GM21390 (cell line): ENCODE data around the gene MAMDC2.

Source experiments
- ATAC-seq: cut with Tn5 transposase; IDR thresholded peaks from one replicate; pipeline ENCODE4 v1.9.1; 2021; ENCODE audit not compliant: unreplicated experiment

Gene MAMDC2, protein sequence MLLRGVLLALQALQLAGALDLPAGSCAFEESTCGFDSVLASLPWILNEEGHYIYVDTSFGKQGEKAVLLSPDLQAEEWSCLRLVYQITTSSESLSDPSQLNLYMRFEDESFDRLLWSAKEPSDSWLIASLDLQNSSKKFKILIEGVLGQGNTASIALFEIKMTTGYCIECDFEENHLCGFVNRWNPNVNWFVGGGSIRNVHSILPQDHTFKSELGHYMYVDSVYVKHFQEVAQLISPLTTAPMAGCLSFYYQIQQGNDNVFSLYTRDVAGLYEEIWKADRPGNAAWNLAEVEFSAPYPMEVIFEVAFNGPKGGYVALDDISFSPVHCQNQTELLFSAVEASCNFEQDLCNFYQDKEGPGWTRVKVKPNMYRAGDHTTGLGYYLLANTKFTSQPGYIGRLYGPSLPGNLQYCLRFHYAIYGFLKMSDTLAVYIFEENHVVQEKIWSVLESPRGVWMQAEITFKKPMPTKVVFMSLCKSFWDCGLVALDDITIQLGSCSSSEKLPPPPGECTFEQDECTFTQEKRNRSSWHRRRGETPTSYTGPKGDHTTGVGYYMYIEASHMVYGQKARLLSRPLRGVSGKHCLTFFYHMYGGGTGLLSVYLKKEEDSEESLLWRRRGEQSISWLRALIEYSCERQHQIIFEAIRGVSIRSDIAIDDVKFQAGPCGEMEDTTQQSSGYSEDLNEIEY

DNA sequence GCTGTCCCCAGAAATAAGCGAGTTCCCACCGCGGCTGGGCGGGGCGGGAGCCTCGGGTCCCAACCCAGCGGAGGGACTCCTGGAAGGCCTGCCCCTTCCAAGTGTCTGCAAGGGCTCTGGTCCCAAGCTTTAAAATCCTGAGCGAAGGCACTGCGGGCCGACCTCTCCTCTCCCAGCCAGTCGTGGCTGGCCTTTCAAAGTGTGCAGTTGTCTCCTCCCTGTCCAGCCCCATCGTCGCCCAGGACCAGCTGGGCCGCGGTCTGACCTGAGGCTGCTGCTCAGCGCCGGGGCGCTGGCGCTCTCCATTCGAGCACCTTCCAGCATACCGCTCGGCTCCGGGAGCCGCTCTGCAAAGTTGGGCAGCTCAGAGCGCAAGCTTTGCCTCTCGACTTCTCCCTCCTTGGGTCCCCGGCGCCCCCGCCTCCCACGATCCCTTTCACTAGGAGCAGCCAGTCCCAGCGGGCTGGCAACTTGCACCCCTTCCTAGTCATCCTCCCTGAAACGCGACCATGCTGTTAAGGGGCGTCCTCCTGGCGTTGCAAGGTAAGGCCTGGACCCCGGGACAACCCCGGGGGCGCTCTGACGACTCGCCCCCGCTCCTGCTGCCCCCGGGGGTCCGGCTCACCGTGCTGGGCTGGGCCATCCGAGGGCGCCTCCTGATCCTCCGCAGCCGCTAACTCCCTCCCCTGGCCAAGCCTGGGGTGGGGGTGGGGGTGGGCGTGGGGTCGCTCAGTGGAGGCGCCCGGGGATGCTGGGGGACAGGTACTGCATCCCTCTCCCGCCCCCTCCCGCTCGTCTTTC lies at the start of gene MAMDC2:
TSS of gene MAMDC2 (plus strand) at position 160 of the 801 bp plus-strand sequence. CDS start at position 510, 350 bp downstream.
- no peak for ATAC-seq

DNA sequence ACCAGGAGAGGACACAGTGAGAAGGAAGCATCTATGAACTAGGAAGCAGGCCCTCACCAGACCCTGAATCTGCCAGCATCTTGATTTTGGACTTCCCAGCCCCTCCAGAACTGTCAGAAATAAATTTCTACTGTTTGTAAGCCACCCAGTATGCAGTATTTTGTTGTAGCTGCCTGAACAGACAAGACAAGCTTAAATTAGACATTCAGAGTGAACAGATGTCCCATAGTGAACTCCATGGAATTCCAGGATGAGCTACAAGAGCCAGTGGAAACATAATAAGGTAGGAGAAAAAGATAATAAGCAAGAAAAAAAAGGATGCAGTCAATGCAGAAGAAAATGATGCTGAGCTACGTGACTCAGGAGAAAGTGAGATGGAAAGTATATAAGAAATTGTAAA lies 47.8 kb upstream of the MAMDC2 start:
- no peak for ATAC-seq

DNA sequence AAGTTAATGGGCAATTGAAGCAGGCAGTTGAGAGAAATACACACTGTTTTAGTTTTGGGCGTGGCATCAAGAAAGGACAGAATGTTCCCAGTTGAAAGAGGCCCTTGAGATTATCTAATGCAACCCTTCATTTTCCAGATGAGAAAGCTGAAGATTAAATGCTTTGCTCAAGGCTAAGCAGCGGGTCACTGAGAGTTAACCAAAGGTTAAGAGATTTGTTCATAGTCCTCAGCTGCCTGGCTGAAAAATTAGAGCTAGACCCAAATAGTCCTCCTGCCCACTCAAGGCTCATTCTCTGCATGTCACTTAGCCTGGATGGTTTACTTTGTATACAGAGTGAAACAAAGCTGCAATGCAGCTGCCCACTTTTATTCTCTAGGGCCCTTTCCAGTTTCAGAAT lies 46.7 kb upstream of the MAMDC2 start:
- no peak for ATAC-seq

DNA sequence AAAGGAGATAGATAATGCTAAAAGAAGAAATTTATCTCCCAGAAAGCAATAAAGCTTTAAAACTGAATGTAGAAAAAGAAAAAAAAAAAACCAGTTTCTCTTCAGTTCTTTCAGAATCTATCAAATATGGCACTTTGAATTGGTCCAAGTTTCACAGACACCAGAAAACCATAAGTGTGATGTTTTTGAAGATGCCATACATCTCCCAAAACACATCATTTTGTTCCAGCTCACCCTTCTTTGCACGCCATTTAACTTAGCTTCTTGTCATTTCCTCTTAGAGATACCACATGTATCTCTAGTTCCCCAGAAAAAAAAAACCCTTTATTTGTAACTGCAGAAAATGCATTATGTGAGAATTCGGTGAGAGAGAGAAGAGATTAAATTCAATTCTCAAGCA lies 46.1 kb upstream of the MAMDC2 start:
- ATAC-seq, result no peak

DNA sequence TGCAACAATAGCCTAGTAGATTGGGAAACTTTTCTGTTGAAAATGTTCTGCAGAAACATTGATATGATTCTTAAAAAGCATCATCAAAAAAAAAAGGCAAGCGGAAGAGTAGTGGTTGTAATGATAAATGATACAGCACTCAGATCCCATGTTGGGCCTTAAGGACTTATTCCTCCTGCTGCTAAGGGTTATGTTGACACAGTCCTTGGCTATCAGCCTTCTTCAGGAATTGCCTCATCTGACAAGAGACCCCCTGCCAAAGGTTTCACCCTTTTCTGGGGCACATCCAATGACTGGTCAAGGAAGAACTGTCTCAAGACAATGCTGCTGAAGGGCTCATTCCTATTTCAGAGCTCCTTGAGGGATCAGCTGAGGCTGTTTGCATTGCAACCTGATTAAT lies 44.3 kb upstream of the MAMDC2 start:
- no peak for ATAC-seq

DNA sequence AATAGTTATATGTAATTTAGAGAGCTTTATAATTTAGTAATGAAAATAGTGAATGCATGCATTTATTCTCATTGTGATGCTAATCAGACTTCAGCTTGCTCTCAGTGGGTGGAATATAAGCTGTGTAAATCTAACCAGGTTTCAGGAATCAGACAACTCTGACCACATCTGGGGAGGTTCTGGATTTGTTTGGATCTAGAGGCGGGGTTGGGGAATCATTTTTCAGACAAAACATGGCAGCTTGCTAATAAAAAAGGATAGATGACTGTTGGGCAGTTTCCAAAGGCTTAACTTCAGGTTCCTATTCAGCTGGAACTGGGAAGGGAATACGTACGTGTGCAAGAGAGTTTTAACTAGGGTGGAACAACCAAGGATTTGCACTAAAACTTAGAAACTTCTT lies 43.2 kb upstream of the MAMDC2 start:
- no peak for ATAC-seq

DNA sequence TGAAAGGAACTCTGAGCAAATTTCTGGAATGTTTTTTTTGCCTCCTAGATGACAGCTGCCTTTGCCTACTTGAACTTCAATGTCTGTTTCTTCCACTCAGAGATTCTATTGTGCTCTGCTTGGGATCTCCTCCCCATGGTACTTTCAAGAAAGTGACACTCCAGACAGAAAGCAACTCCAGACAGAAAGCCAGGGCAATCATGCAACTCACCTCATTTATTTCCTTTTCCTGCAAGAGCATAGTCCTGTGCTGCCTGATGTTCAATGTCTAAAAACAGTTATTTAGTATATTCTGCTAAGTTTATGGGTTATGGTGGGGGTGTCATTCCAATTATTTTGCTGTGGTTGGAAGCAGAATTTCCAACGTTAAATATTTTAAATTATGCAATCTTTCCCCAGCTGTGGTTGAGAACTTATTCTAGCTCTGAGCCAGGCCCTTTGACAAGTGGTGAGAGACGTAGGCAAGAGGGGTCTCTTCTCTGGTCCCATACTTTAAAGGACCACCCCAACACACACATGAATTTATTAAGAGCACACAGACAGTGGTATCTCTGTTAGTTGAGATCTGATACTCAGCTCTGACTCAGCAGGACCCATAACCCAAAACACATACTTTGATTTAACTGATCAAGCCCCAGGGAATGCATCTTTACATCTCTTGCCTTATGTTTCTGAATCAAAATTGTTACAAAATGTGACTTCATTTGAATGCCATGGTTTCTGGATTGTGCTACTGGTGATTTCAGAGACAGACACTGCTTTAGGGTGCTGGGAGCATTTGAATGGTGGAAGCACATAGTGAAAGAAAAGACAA lies 39.5 kb upstream of the MAMDC2 start:
- ATAC-seq, result no peak

DNA sequence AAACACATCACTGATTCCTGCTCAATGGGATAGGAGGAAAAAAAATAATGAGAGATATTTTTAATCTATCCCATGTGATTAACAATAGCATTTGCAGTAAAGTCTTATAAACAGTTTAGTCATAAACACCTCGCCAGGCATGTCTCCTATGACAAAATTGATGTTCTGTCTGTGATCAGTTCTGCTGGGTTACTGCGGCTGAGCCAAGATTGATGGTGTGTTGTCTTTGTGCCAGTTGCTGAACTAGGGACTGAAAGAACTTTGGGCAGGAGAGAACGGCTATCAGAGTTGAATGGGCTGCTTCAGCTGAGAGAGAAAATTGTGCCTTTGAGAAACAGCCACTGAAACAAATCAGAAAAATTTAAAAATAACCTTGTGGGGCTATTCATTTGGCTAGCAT lies 37.3 kb upstream of the MAMDC2 start:
- no peak for ATAC-seq

DNA sequence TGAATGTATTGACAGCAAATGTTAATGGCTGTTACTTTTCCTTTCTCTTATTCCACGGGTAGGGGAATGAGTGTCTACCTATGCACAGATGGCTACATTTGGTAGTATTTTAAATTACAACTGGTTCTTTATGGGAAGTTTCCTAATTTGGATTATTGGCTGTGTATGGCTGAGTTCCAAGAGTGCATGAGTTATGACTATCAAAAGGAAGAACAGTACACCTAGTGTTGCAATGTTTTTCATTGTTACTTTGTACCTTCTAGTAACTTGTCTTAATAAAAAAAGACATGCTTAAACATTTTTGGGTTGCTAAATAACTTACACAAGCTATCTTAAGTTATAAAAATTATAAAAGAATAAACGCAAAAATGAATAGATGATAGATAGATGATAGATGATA lies 35.8 kb upstream of the MAMDC2 start:
- ATAC-seq, result no peak

DNA sequence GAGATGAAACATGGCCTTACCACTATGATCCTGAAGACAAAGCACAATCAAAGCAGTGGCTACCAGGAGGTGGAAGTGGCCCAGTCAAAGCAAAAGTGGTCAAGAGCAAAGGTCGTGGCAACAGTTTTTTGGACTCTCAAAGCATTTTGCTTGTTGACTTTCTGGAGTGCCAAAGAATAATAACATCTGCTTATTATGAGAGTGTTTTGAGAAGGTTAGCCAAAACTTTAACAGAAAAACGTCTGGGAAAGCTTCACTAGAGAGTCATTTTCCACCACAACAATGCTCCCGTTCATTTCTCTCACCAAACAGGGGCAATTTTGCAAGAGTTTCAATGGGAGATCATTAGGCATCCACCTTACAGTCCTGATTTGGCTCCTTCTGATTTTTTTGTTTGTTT lies 33.6 kb upstream of the MAMDC2 start:
- no peak for ATAC-seq

DNA sequence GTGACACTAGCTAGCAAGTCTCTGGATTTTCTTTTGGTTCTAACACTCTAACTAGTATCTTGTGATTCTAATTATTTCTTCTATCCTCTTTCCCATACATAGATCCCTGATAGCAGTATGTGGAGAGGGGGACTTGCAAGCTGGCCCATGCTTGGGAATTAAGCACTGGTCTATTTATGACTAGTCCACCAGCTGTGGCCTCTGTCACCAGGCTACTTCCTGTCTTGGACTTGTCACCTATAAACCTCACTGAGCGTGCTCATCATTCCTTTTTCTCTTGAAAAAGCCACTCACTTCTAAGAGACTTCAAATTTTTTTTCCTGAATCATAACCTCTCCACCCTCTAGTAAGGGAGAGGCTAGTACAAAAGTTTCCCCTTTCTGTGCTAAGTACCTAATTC lies 32.3 kb upstream of the MAMDC2 start:
- ATAC-seq, result no peak

DNA sequence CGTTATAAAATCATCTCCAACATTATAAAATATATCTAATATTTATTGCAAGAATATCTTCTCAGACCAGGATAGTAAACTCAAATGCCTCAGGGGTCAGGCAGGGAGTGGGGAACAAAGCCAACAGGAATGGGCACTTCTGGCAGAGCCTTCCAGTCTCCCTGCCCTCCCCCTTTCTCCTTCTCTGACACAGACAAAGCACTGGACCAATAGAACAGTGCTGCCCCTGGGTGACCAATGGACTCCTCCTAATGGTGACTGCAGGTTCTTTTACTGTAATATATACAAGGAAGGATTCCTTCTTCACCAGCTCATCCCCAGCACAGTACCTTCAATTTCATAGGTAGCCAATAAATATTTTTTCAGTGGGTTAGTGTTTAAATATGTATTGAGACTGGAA lies 31.1 kb upstream of the MAMDC2 start:
- no peak for ATAC-seq

DNA sequence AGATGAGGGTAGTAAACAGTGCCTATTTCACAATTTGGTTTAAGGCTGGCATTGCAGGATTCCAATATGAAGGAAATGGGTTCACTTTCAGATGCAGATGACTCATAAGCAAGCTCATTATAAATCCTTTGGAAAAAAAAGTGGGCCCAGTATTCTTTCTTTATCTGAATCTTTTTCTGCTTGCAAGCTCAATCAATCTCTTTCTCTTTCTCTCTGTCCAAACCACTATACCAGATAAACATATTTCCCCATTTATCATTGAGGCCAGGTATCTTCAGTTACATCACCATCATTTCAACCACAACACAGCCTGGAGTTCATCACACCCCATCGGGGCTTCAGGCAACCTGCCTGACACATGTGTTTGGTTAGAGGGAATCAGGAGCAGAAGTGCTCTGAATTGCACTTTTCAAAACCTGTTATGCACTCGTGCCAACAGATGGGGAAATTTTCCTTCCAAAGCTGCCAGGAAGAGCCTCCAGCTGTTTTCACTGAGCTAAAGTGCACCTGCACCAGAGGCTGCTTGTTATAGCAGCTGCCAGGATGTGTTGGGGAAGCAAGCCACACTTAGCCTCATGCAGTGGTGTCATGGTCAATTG lies 30.0 kb upstream of the MAMDC2 start:
- no peak for ATAC-seq

DNA sequence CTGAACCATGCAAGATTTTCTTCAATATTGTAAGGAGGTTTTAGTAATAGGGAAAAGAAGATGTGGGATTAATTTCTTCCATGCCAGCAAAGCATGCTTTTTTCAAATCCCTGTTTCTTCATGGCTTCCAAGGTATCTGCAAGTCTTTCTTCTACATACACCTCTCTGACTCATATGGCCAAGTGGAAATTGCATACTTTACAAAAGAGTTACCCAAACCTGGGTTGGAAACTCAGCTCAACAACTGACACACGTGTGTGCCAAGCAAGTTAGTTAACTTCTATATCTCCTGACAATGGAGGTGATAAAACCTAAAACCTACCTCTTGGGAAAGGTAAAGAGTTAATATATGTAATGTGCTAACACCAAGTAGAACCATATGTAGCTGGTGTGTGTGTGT lies 28.5 kb upstream of the MAMDC2 start:
- no peak for ATAC-seq

DNA sequence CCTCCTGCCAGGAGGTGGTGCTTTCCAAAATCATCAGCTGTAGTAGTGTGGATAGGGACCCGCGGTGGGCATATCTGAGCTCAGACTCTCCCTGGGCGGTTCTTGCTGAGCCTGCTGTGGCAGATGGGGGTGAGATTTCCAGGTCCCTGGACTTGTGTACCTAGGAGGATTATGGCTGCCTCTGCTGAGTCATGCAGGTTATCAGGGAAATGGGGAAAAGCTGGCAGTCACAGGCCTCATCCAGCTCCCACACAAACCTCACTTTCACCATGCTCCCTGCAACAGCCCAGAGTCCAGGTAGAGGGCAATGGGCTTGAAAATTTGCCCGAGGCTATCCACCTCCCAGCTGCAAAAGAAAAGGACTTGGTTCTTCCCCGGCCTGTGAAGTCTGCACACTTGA lies 23.4 kb upstream of the MAMDC2 start:
- no peak for ATAC-seq

DNA sequence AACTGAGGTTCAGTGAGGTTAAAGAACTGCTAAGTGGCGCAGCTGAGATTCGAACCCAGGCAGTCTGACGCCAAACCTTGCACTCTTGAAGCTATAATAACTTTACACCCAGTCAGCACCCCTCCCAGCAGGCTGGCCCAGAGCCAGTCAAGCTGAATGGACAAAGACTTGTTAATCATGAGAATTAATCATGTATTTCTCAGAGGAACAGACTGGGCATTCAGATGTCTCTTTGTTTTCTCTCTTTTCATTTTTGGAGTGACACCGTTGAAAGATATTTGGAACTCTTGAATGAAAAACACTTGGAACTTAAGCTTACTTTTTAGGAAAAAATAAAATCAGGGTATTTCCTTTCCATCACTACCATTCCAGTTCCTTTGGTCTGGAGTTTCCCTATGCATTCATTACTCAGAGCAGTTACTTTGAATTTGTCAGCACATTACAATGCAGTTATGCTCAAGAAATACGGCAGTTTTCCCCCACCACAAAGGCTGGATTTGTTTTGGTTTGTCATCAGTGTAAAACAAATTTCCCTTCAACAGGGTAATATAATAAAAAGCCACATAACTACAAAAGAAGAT lies 22.6 kb upstream of the MAMDC2 start:
- no peak for ATAC-seq

DNA sequence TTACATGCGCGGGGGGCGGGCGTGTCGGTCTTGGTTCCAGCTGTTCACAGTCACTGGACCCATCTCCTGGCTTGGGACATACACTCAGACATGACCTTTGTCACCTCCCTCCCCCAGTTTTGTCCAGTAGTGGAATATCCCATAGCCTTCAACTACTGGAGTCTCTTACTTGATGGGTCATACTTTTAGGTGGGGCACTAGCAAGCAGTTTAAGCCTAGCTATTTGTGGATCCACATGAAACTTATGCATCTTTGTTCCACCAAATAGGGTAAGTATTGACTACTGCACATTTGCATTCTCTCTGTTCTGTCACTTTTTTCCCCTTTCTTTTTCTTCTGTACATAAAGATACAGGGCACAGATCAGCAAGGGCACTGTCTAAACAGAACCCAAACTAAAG lies 15.4 kb upstream of the MAMDC2 start:
- ATAC-seq, result no peak

DNA sequence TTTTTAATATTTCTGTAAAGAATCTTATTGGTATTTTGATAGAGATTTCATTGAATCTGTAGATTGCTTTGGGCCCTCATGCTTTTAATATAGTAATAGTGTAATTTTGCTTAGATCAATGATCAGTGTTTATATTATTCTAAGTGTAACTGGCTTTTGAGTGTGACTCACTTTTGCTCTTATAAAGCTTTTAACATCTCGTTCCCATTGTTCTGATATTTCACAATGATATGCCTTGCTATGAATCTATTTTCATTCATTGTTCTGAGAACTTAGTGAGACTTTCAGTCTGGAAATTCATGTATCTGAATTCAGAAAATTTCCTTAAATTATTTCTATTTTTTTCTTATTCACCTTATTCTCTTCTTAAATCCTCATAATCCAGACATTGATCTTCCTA lies 13.5 kb upstream of the MAMDC2 start:
- ATAC-seq, result no peak

DNA sequence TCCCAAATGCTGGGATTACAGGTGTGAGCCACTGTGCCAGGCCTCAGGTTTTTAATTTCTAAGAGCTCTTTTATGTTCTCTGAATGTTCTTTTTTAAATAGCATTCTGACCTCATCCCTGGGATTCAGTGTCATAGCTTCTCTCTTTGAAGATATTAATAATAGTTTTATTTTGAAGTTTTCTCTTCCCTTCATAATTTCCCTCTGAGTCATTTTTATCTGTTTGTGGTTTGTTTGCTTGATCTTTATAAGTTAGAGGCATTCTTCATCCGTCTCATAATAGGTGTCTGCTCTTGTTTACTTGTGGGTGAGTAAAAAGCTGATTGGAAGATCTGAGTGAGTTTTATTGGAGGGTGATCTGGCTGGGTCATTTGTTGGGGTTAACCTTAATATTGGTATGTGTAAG lies 12.5 kb upstream of the MAMDC2 start:
- ATAC-seq, result no peak

DNA sequence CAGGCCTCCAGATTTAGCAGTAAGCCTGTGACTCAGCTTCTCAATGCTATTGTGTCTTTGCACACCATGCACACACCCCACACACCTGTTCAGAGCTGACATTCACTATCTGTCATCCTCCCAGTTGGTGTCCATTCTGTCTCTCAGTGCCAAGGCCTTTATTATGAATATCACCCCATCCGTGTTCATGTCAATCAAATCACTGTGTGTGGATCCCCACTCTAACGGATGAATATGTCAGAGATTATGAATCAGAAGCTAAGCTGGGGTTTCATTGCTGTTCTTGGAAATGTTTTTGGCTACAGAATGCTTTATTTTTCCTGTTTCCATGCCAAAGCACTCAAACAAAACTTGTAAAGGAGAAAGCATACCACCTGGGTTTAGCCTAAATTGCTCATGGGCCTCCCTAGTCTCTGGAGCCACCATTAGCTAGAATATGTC lies 9.4 kb upstream of the MAMDC2 start:
- no peak for ATAC-seq
